ENCODE data around the gene U2AF2.

DNA sequence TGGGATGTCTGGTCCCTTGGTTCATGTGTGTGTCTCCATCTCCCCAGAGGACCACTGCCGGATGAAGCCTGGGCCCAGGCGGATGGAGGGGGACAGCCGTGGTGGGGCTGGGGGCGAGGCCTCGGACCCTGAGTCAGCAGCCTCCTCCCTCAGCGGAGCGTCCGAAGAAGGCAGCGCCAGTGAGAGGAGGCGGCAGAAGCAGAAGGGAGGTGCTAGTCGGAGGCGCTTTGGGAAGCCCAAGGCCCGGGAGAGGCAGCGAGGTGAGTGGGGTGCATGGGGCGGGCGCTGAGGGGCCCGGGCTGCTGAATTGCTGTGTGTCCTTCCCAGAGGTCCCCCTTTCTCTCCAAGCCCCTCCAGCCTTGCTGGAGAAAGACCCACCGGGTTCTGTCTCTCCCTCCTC is 3.6 kb upstream of the U2AF2 start:
- no peak for TF ChIP-seq POLR2A (IDR thresholded peaks at IDR 0.05)
- TF ChIP-seq, protein P1, sequence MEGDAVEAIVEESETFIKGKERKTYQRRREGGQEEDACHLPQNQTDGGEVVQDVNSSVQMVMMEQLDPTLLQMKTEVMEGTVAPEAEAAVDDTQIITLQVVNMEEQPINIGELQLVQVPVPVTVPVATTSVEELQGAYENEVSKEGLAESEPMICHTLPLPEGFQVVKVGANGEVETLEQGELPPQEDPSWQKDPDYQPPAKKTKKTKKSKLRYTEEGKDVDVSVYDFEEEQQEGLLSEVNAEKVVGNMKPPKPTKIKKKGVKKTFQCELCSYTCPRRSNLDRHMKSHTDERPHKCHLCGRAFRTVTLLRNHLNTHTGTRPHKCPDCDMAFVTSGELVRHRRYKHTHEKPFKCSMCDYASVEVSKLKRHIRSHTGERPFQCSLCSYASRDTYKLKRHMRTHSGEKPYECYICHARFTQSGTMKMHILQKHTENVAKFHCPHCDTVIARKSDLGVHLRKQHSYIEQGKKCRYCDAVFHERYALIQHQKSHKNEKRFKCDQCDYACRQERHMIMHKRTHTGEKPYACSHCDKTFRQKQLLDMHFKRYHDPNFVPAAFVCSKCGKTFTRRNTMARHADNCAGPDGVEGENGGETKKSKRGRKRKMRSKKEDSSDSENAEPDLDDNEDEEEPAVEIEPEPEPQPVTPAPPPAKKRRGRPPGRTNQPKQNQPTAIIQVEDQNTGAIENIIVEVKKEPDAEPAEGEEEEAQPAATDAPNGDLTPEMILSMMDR (IDR thresholded peaks at IDR 0.05) = no peak
